Sigmoid colon (tissue), 7 donors: ENCODE data around the gene OTULINL. TPM values are rescaled to one million over a fixed set of nuclear protein-coding genes. Genes with fewer than 3 reads are reported as not detected.
"Not testable (repeated sequence)": the region's sequence is repeated elsewhere in the genome, so short reads cannot be mapped to it uniquely, and the experiment has no call there.

ENCODE experiments used
- DNase-seq: peaks from one replicate; pipeline ENCODE4 v3.0.0-alpha.2; 2019
- H3K27ac ChIP-seq, 4 donors: fragments of 200-600 bp; sonication (generic); one replicate each; pipeline ENCODE4 v1.5.1; 2016 to 2019; ENCODE audit warnings: mild to moderate bottlenecking in 1 of 4
- H3K27me3 ChIP-seq, 3 donors: fragments of 200-600 bp; sonication (generic); one replicate each; pipeline ENCODE4 v1.5.1; 2019; ENCODE audit warnings: mild to moderate bottlenecking in 1 of 3
- H3K36me3 ChIP-seq, 4 donors: fragments of 200-600 bp; sonication (generic); one replicate each; pipeline ENCODE4 v1.5.1; 2016 to 2019
- H3K4me1 ChIP-seq, 4 donors: fragments of 200-600 bp; sonication (generic); one replicate each; pipeline ENCODE4 v1.5.1; 2017 to 2019
- H3K4me3 ChIP-seq, 4 donors: fragments of 200-600 bp; sonication (generic); one replicate each; pipeline ENCODE4 v1.5.1; 2017 to 2019; ENCODE audit warnings: mild to moderate bottlenecking in 2 of 4, moderate library complexity in 1 of 4
- H3K9me3 ChIP-seq, 4 donors: fragments of 200-600 bp in 3 of 4; sonication (generic) in 3 of 4; one replicate each; pipeline versions ENCODE4 v1.5.1 to v1.6.1; 2013 to 2019
- CTCF ChIP-seq, 4 experiments: fragments of 450-650 bp in 3 of 4; fragments of 200-600 bp in 1 of 4; IDR thresholded peaks; one replicate each; pipeline ENCODE4 v1.5.1; 2016 to 2019; ENCODE audit warnings: antibody characterized with exemption in 4 of 4, mild to moderate bottlenecking in 3 of 4, moderate library complexity in 2 of 4
- EP300 ChIP-seq, 4 donors: sonication (generic); formaldehyde crosslinking; IDR thresholded peaks; one replicate each; pipeline ENCODE4 v1.6.1; 2017; ENCODE audit warnings: antibody characterized with exemption in 4 of 4
- POLR2A ChIP-seq, 2 donors: fragments of 450-650 bp; IDR thresholded peaks; one replicate each; pipeline ENCODE4 v1.6.1; 2016; ENCODE audit warnings: antibody characterized with exemption in 2 of 2, mild to moderate bottlenecking in 2 of 2, moderate library complexity in 2 of 2
- POLR2AphosphoS5 ChIP-seq, 4 donors: sonication (generic); formaldehyde crosslinking; IDR thresholded peaks; one replicate each; pipeline ENCODE4 v1.6.1; 2017; ENCODE audit warnings: antibody characterized with exemption in 4 of 4
- WGBS, 2 donors: extraction: QIAGEN DNeasy Blood & Tissue Kit; methylation state at CpG; one replicate each; pipeline ENCODE4 v1.1.7; 2013; 5-methylcytosine and 5-hydroxymethylcytosine counted together
- intact Hi-C: fragments of 100-400 bp; cut with DNase I; formaldehyde crosslinking; loops from one replicate; pipeline ENCODE4 v1.15.1; 2023
- polyA plus RNA-seq, 3 donors: library from polyadenylated mRNA; stranded (reverse); fragments of 200-250 nt; gene quantifications; one replicate each; pipeline ENCODE4 v1.2.3, GENCODE V29; 2013
- total RNA-seq, 4 donors: library from RNA; depleted of rRNA; stranded (reverse); fragments of >200 nt; gene quantifications; one replicate each; pipeline ENCODE4 v1.1.0, GENCODE V29; 2016
- donor health status: healthy with polysubstance abuse.
- donor health status: Bipolar disorder and iron deficiency.
- donor health status: healthy.

OTULINL gene
- total and polyA plus RNA-seq, 7 donors: 1.9 to 21.1 (median 5.7) TPM

- Histone ChIP-seq H3K36me3 (no peaks in the 10 kb centered on the region), H3K4me1 (no peaks in the 10 kb centered on the region), H3K4me3 (no peak overlapping the region), H3K27ac (no peak overlapping the region), H3K27me3 (no peaks in the 10 kb centered on the region), H3K9me3 (peaks cover 0 to 3% (median 0%) of the 10 kb centered on the region in 4 donors)
- TF ChIP-seq CTCF (IDR thresholded peaks at IDR 0.05): no peak
- no peak for TF ChIP-seq EP300 (IDR thresholded peaks at IDR 0.05)
- no peak for TF ChIP-seq POLR2A (IDR thresholded peaks at IDR 0.05)
- DNase-seq: no peak
- intact Hi-C loops: no loop called here
- WGBS, 2 donors: 48 to 93% methylated on average over 1 of the region's 1 CpG
These were observed 35.7 kb upstream of the OTULINL start for GRCh38 chr5:14545862-14546261.

GRCh38 chr5:14547666-14548065 is 33.9 kb upstream of the OTULINL start:
- Histone ChIP-seq H3K4me1 (no peaks in the 10 kb centered on the region), H3K27ac (no peak overlapping the region), H3K27me3 (no peaks in the 10 kb centered on the region), H3K36me3 (no peaks in the 10 kb centered on the region), H3K9me3 (peaks cover 0 to 3% (median 0%) of the 10 kb centered on the region in 4 donors), H3K4me3 (no peak overlapping the region)
- WGBS, 2 donors: 100% methylated on average over 1 of the region's 1 CpG
- TF ChIP-seq POLR2A (IDR thresholded peaks at IDR 0.05) (no peak), EP300 (IDR thresholded peaks at IDR 0.05) (no peak), CTCF (IDR thresholded peaks at IDR 0.05) (no peak), POLR2AphosphoS5 (IDR thresholded peaks at IDR 0.05) (no peak)
- no peak for DNase-seq
- intact Hi-C loops: no loop called here

- DNase-seq: no peak
- no peaks in the 10 kb centered on the region for H3K27me3 ChIP-seq
- H3K9me3 ChIP-seq: peaks cover 0 to 3% (median 0%) of the 10 kb centered on the region in 4 donors
- H3K27ac ChIP-seq: no peak overlapping the region
- no peak for TF ChIP-seq EP300 (IDR thresholded peaks at IDR 0.05)
- no peak for TF ChIP-seq POLR2A (IDR thresholded peaks at IDR 0.05)
- no peak overlapping the region for H3K4me3 ChIP-seq
- H3K36me3 ChIP-seq: no peaks in the 10 kb centered on the region
- intact Hi-C loops: no loop called here
- WGBS, 2 donors: 19 to 72% methylated on average over 3 of the region's 3 CpGs
- no peaks in the 10 kb centered on the region for H3K4me1 ChIP-seq
These were observed 30.4 kb upstream of the OTULINL start for GRCh38 chr5:14551211-14551610.

GRCh38 chr5:14552017-14552416 is 29.6 kb upstream of the OTULINL start:
- intact Hi-C loops: no loop called here
- H3K36me3 ChIP-seq: no peaks in the 10 kb centered on the region
- no peaks in the 10 kb centered on the region for H3K27me3 ChIP-seq
- 62 to 78% methylated on average over 1 of the region's 1 CpG for WGBS, 2 donors
- no peak overlapping the region for H3K27ac ChIP-seq
- no peak for DNase-seq
- H3K4me3 ChIP-seq: no peak overlapping the region
- H3K4me1 ChIP-seq: no peaks in the 10 kb centered on the region
- H3K9me3 ChIP-seq: no peaks in the 10 kb centered on the region
- TF ChIP-seq EP300 (IDR thresholded peaks at IDR 0.05) (no peak), POLR2AphosphoS5 (IDR thresholded peaks at IDR 0.05) (no peak), CTCF (IDR thresholded peaks at IDR 0.05) (no peak), POLR2A (IDR thresholded peaks at IDR 0.05) (no peak)

DNA sequence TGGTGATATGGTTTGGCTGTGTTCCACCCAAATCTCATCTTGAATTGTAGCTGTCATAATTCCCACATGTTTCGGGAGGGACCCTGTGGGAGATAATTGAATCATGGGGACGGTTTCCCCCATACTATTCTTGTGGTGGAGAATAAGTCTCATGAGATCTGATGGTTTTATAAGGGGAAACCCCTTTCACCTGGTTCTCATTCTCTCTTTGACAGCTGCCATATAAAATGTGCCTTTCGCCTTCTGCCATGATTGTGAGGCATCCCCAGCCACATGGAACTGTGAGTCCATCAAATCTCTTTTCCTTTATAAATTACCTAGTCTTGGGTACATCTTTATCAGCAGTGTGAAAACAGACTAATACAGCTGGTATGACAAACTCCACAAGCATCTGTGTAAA is 27.3 kb upstream of the OTULINL start:
- intact Hi-C loops, H3K4me1 ChIP-seq, H3K27ac ChIP-seq, DNase-seq, H3K9me3 ChIP-seq, H3K36me3 ChIP-seq, H3K27me3 ChIP-seq, H3K4me3 ChIP-seq: not testable (repeated sequence)
- 76 to 96% methylated on average over 3 of the region's 3 CpGs for WGBS, 2 donors

DNA sequence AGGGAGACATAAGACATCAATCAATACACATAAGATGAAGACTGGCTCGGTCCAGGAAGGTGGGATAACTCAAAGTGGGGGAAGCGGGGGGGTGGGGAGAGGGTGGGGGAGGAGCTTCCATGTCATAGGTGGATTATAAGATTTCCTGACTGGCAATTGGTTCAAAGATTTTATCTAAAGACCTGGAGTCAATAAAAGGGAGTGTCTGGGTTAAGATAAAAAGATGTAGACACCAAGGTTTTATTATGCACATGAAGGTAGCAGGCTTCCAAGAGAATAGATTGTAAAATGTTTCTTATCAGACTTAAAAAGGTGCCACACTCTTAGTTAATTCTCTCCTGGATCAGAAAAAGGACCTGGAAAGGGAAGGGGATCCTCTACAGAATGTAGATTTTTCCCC is 25.6 kb upstream of the OTULINL start:
- no peak for TF ChIP-seq POLR2A (IDR thresholded peaks at IDR 0.05)
- TF ChIP-seq CTCF (IDR thresholded peaks at IDR 0.05): no peak
- no peak for TF ChIP-seq POLR2AphosphoS5 (IDR thresholded peaks at IDR 0.05)
- TF ChIP-seq EP300 (IDR thresholded peaks at IDR 0.05): no peak
- DNase-seq: no peak
- Histone ChIP-seq H3K4me1 (no peaks in the 10 kb centered on the region), H3K27ac (no peak overlapping the region), H3K36me3 (no peaks in the 10 kb centered on the region), H3K9me3 (no peaks in the 10 kb centered on the region), H3K27me3 (no peaks in the 10 kb centered on the region), H3K4me3 (no peak overlapping the region)
- WGBS, 2 donors: 21 to 63% methylated on average over 2 of the region's 2 CpGs
- intact Hi-C loops: no loop called here
